Epithelial cell of esophagus (primary cell): Measurements from ENCODE around the gene TCTN2.

Source experiments
- DNase-seq: peaks from one replicate; pipeline ENCODE4 v3.0.0; 2010; ENCODE audit warnings: low read depth
- H3K4me3 ChIP-seq: 2 replicates; pipeline ENCODE4 v1.5.1; 2011; ENCODE audit warnings: mild to moderate bottlenecking, low read length, control low read depth
- TF ChIP-seq, protein P1 (sequence below): IDR thresholded peaks from 2 replicates; pipeline ENCODE4 v1.5.1; 2011; ENCODE audit warnings: low read depth, mild to moderate bottlenecking, low read length, control low read depth, inconsistent platforms; ENCODE audit not compliant: insufficient read depth; ENCODE audit errors: missing control alignments

Gene TCTN2

DNA sequence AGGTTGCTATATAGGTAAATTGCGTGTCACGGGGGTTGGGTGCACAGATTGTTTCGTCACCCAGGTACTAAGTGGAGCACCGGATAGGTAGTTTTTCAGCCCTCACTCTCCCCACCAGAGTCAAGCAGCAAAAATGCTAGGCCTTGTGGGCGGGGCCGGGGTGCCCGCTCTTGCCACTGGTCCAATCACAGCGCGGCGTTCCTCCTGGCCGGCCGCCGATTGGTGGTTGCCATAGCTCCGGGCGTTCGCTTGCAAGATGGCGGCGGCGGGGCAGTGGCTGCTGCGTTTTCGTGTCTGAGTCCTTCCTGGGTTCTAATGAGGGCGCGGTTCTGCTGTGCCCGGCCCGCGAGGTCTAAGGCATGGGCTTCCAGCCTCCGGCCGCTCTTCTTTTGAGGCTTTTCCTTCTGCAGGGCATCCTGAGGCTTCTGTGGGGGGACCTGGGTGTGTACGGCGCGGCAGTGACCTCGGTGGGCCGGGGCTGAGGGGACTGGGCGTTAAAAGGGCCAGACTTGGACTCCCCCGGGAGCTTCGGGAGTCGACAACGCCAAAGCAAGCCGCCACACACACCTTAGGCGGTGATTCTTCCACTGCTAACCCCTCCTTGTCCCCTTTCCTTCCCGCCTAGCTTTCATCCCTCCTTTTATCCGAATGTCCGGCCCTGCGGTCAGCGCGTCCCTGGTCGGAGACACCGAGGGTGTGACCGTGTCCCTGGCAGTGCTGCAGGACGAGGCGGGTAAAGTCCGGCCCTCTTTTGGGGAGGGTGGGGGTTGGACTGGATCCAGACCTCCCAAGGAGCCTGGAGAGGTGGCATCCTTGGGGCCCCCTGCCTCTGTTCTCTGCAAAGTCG, at the start of gene TCTN2:
Gene TCTN2 (plus strand): TSS at position 232 of the 847 bp plus-strand sequence. CDS start 128 bp downstream, at position 360.
- H3K4me3 ChIP-seq, result peak within 1 kb of the TSS; percentile 72
- DNase-seq, result peak; percentile 95

DNA sequence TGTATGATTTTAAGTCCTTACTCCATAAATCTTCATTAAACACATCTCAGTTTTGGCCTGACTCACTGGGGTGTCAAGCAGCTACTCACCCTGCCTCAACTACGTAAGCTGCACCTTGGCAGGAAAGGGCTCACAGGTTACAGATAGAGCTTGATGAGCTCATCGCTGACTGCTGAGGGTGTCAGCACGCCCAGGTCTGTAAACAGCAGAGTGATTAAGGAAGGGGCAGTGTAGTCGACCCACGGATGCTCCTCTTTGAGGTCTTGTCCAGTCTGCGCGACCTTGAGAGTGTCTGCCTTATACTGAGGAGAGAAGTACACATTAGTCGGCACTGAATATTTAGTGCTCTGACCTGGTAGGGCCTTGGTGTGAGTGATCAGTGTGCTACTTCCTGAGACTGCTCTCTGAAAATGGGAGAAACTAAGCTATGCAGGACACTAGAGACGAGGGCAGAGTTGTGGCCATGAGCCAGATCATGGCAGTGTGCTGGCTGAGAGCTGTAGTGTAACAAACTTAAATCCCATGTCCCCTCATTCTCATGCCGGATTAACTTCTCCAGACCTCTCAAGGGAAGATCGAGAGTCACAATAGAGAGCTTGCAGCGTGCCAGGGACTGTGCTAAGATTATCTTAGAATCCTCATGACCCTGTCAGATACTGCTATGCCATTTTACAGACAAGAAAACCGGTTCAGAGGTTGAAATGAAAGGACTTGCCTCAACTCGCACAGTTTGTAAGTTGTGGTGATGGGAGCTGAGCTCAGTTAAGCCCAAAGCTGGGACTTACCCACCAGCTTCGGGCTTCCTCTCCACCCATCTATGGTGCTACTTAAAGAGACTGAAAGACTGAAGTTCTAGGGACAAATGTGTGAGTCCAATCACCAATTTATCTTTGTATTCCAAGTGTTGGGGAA, 49.0 kb upstream of the TCTN2 start:
- TF ChIP-seq, protein P1, sequence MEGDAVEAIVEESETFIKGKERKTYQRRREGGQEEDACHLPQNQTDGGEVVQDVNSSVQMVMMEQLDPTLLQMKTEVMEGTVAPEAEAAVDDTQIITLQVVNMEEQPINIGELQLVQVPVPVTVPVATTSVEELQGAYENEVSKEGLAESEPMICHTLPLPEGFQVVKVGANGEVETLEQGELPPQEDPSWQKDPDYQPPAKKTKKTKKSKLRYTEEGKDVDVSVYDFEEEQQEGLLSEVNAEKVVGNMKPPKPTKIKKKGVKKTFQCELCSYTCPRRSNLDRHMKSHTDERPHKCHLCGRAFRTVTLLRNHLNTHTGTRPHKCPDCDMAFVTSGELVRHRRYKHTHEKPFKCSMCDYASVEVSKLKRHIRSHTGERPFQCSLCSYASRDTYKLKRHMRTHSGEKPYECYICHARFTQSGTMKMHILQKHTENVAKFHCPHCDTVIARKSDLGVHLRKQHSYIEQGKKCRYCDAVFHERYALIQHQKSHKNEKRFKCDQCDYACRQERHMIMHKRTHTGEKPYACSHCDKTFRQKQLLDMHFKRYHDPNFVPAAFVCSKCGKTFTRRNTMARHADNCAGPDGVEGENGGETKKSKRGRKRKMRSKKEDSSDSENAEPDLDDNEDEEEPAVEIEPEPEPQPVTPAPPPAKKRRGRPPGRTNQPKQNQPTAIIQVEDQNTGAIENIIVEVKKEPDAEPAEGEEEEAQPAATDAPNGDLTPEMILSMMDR, result no peak
- no peak overlapping the region for H3K4me3 ChIP-seq
- peak; percentile 91 for DNase-seq

More for the DNA sequence above, at the start of gene TCTN2:
- TF ChIP-seq, protein P1, result no peak

DNA sequence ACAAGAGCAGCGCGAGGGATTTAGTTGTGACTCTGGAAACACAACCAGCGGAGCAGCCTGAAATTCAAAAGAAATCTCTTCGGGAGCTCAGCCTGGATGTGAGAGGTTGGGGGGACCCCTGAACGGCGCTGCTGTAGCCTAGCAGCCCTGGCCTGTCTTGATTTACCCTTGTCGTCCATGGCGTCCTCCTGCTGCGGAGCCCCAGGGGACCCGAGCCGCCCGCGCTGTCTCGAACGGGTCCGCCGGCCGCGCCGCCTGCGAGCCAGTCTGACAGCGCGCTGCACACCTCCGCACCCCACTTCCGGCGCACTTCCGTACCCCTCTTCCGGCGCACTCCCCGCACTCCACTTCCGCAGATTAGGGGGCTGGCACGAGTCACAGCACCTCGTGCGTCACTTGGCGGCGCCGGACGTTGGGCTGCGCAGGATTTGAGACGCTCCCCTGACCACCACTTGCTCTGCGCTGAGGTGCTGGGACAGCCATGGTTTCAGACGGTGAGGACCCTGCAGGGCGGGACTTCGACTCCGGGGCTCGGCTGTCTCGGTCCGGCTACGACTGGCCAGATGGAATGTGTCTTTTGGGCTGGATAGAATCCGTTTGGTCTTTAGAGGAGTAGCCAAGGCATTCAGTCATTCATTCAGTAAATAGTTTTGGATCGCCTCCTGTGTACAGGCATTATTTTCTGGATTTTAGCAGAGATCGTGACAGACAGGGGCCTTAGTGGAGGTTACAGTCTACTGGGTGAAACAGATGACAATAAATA, 37.4 kb upstream of the TCTN2 start, which contains the start of the genes EIF2B1 and GTF2H3:
Gene EIF2B1 (minus strand): TSS at position 308 of the 763 bp plus-strand sequence. CDS start 129 bp downstream, at position 179.
Gene GTF2H3 (plus strand): TSS at position 451 of the 763 bp plus-strand sequence. CDS start 31 bp downstream, at position 482.
- TF ChIP-seq, protein P1, result no peak
- DNase-seq, result peak; percentile 98
- peak within 1 kb of the TSS; percentile 62 for H3K4me3 ChIP-seq

DNA sequence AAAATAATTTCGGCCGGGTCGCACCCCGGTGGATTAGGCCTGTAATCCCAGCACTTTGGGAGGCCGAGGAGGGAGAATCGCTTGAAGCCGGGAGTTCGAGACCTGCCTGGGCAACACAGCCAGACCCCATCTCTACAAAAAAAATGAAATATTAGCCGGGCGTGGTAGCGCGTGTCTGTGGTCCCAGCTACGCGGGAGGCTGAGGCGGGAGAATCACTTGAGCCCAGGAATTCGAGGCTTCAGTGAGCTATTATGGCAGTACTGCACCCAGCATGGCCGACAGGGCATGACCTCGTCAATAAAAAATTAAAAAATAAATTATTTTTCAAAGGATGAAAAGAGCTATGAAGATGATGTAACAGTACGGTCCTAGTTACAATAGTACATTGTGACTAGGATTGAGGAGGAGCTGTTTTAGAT, 36.8 kb upstream of the TCTN2 start:
- TF ChIP-seq, protein P1, result no peak
- H3K4me3 ChIP-seq, result peak overlapping the region; percentile 62
- no peak for DNase-seq

DNA sequence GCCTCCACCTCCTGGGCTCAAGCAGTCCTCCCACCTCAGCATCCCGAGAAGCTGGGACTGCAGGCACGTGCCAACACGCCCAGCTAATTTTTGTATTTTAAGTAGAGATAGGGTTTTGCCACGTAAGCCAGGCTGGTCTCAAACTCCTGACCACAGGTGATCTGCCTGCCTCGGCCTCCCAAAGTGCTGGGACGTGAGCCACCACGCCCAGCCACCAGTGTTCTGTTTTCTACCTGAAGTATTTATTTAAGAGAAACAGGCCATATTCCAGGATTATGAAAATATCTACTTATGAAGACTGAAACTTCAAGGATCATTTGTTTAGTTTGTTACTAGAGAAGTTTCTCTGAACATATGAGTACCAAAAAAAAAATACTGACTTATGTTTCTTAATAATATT, 27.0 kb upstream of the TCTN2 start:
- peak; percentile 16 for DNase-seq
- no peak overlapping the region for H3K4me3 ChIP-seq
- TF ChIP-seq, protein P1, result no peak

DNA sequence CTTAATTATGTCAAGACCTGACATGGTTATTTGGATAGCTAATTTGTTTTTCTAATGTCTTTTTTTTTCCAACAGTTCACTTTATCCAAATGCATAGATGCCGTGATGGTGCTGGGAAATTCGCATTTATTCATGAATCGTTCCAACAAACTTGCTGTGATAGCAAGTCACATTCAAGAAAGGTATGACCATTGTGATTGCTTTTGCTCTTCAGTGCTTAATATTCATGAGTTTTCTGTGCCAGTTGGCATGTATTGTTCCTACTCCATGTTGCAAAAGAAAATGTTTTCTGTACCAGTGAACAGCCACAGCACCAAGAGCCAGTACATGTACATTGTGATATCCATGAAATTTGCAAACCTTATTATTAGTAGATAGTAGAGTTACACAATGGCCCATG, 25.5 kb upstream of the TCTN2 start:
- no peak for DNase-seq
- TF ChIP-seq, protein P1, result no peak
- no peak overlapping the region for H3K4me3 ChIP-seq
